ENCODE data around the gene CC2D2A.

DNA sequence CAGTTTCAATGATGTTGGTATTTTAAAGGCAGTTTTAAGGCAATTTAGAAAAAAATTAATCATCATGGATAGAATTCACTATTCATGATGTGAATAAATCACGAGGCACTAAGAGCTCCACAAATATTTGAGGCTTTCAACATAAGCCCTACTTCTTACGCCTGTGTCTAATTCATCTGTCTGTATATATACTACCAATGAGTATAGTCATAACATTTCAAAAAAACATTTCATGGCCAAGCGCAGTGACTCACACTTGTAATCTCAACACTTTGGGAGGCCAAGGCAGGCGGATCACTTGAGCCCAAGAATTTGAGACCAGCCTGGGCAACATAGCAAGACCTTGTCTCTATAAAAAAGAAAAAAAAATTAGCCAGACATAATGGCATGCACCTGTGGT lies 129.0 kb downstream of the CC2D2A start:
- TF ChIP-seq, protein P1, sequence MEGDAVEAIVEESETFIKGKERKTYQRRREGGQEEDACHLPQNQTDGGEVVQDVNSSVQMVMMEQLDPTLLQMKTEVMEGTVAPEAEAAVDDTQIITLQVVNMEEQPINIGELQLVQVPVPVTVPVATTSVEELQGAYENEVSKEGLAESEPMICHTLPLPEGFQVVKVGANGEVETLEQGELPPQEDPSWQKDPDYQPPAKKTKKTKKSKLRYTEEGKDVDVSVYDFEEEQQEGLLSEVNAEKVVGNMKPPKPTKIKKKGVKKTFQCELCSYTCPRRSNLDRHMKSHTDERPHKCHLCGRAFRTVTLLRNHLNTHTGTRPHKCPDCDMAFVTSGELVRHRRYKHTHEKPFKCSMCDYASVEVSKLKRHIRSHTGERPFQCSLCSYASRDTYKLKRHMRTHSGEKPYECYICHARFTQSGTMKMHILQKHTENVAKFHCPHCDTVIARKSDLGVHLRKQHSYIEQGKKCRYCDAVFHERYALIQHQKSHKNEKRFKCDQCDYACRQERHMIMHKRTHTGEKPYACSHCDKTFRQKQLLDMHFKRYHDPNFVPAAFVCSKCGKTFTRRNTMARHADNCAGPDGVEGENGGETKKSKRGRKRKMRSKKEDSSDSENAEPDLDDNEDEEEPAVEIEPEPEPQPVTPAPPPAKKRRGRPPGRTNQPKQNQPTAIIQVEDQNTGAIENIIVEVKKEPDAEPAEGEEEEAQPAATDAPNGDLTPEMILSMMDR (conservative IDR thresholded peaks at IDR 0.05; ENCODE audit: low read depth in 2 of 2): no peak
- no peak for TF ChIP-seq POLR2AphosphoS5 (IDR thresholded peaks at IDR 0.05; ENCODE audit: low read depth)
- TF ChIP-seq EZH2 (IDR thresholded peaks at IDR 0.05; ENCODE audit: low read depth, unreplicated experiment): no peak
- TF ChIP-seq, protein P2, sequence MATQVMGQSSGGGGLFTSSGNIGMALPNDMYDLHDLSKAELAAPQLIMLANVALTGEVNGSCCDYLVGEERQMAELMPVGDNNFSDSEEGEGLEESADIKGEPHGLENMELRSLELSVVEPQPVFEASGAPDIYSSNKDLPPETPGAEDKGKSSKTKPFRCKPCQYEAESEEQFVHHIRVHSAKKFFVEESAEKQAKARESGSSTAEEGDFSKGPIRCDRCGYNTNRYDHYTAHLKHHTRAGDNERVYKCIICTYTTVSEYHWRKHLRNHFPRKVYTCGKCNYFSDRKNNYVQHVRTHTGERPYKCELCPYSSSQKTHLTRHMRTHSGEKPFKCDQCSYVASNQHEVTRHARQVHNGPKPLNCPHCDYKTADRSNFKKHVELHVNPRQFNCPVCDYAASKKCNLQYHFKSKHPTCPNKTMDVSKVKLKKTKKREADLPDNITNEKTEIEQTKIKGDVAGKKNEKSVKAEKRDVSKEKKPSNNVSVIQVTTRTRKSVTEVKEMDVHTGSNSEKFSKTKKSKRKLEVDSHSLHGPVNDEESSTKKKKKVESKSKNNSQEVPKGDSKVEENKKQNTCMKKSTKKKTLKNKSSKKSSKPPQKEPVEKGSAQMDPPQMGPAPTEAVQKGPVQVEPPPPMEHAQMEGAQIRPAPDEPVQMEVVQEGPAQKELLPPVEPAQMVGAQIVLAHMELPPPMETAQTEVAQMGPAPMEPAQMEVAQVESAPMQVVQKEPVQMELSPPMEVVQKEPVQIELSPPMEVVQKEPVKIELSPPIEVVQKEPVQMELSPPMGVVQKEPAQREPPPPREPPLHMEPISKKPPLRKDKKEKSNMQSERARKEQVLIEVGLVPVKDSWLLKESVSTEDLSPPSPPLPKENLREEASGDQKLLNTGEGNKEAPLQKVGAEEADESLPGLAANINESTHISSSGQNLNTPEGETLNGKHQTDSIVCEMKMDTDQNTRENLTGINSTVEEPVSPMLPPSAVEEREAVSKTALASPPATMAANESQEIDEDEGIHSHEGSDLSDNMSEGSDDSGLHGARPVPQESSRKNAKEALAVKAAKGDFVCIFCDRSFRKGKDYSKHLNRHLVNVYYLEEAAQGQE (IDR thresholded peaks at IDR 0.05; ENCODE audit: unreplicated experiment): no peak
- no peak for TF ChIP-seq EZH2phosphoT487 (IDR thresholded peaks at IDR 0.05; ENCODE audit: unreplicated experiment)
- no peak for TF ChIP-seq CREB1 (CRISPR knock-in tag; IDR thresholded peaks at IDR 0.05; ENCODE audit: low read depth)
- no peak for TF ChIP-seq NANOG (IDR thresholded peaks at IDR 0.05; ENCODE audit: borderline replicate concordance)
- no peak for TF ChIP-seq ZNF331 (CRISPR knock-in tag; IDR thresholded peaks at IDR 0.05; ENCODE audit: low read depth)
- no peak for TF ChIP-seq JUNB (IDR thresholded peaks at IDR 0.05; ENCODE audit: unreplicated experiment)
